ENCODE data around the gene LHPP.

- TF ChIP-seq POLR2A (IDR thresholded peaks at IDR 0.05; ENCODE audit: extremely low read depth, insufficient read length) = no peak
- no peak for TF ChIP-seq CTCF (IDR thresholded peaks at IDR 0.05; ENCODE audit: low read depth, low read length)
- TF ChIP-seq MYC (IDR thresholded peaks at IDR 0.05; ENCODE audit: low read depth, low read length) = no peak
These were observed 99.6 kb downstream of the LHPP start for GRCh38 chr10:124561206-124561605.

Measured in NB4 (cell line).